Loucy (cell line): ENCODE data around the gene TRPV4.

Experiments
- CTCF ChIP-seq: fragments of 200-600 bp; sonication (generic); conservative IDR thresholded peaks from 2 replicates; pipeline ENCODE4 v1.5.1; 2014; ENCODE audit warnings: mild to moderate bottlenecking, antibody characterized with exemption, low read length
- EZH2phosphoT487 ChIP-seq: fragments of 200-600 bp; IDR thresholded peaks from 2 replicates; pipeline ENCODE4 v1.6.1; 2018; ENCODE audit warnings: antibody characterized with exemption, mild to moderate bottlenecking, moderate library complexity, borderline replicate concordance

- TF ChIP-seq CTCF: no peak
- no peak for TF ChIP-seq EZH2phosphoT487
Observed at GRCh38 chr12:109781668-109782325, 51.4 kb downstream of the TRPV4 start.
